ENCODE measurements around the gene ARHGAP45.
A peak's percentile ranks its signal among the peaks of the same experiment; 100 is the strongest.

ARHGAP45 gene

GRCh38 chr19:1130771-1131717 lies 64.1 kb downstream of the ARHGAP45 start:
- peaks cover 30% of the 10 kb centered on the region; the same call in 1 of the 2 replicates for H3K79me2 ChIP-seq (ENCODE audit: low read length)
- no peaks in the 10 kb centered on the region for H3K27me3 ChIP-seq (ENCODE audit: low read depth, low read length)
- peak overlapping the region; percentile 82 for H3K4me3 ChIP-seq (ENCODE audit: low read length)
- no peak for TF ChIP-seq EZH2phosphoT487 (IDR thresholded peaks at IDR 0.05; ENCODE audit: low read depth)
- TF ChIP-seq CTCF (IDR thresholded peaks at IDR 0.05; ENCODE audit: low read depth, low read length): no peak
- H2AFZ ChIP-seq (ENCODE audit: low read depth, low read length): no peak overlapping the region
- H3K9ac ChIP-seq (ENCODE audit: low read length): peak overlapping the region; percentile 79
- H3K9me3 ChIP-seq (ENCODE audit: insufficient read depth, low read length): no peaks in the 10 kb centered on the region
- H3K27ac ChIP-seq (ENCODE audit: low read length): no peak overlapping the region
- peaks cover 29% of the 10 kb centered on the region for H3K4me1 ChIP-seq (ENCODE audit: low read length)
- H3K36me3 ChIP-seq (replicated peaks; ENCODE audit: low read depth, low read length): peaks cover 11% of the 10 kb centered on the region
- H3K4me2 ChIP-seq (ENCODE audit: low read length): peak overlapping the region; percentile 86
- H4K20me1 ChIP-seq (ENCODE audit: insufficient read depth, low read length): peaks cover 22% of the 10 kb centered on the region; the same call in 1 of the 2 replicates

- peak overlapping the region; percentile 70 for H3K27ac ChIP-seq (ENCODE audit: low read length)
- peak overlapping the region; percentile 79 for H3K9ac ChIP-seq (ENCODE audit: low read length)
- H2AFZ ChIP-seq (ENCODE audit: low read depth, low read length): no peak overlapping the region
- peak overlapping the region; percentile 82 for H3K4me3 ChIP-seq (ENCODE audit: low read length)
- peaks cover 25% of the 10 kb centered on the region; the same call in 1 of the 2 replicates for H4K20me1 ChIP-seq (ENCODE audit: insufficient read depth, low read length)
- no peaks in the 10 kb centered on the region for H3K9me3 ChIP-seq (ENCODE audit: insufficient read depth, low read length)
- TF ChIP-seq CTCF (IDR thresholded peaks at IDR 0.05; ENCODE audit: low read depth, low read length) (no peak), EZH2phosphoT487 (IDR thresholded peaks at IDR 0.05; ENCODE audit: low read depth) (no peak)
- H3K4me1 ChIP-seq (ENCODE audit: low read length): peaks cover 29% of the 10 kb centered on the region
- H3K27me3 ChIP-seq (ENCODE audit: low read depth, low read length): no peaks in the 10 kb centered on the region
- H3K4me2 ChIP-seq (ENCODE audit: low read length): peak overlapping the region; percentile 86
- H3K79me2 ChIP-seq (ENCODE audit: low read length): peaks cover 30% of the 10 kb centered on the region; the same call in 1 of the 2 replicates
- peaks cover 10% of the 10 kb centered on the region for H3K36me3 ChIP-seq (replicated peaks; ENCODE audit: low read depth, low read length)
Observed at GRCh38 chr19:1131718-1132551, 65.0 kb downstream of the ARHGAP45 start.

GRCh38 chr19:1132552-1133383 lies 65.8 kb downstream of the ARHGAP45 start:
- TF ChIP-seq CTCF (IDR thresholded peaks at IDR 0.05; ENCODE audit: low read depth, low read length) (no peak), EZH2phosphoT487 (IDR thresholded peaks at IDR 0.05; ENCODE audit: low read depth) (no peak)
- no peaks in the 10 kb centered on the region for H3K27me3 ChIP-seq (ENCODE audit: low read depth, low read length)
- H4K20me1 ChIP-seq (ENCODE audit: insufficient read depth, low read length): peaks cover 25% of the 10 kb centered on the region; the same call in 1 of the 2 replicates
- H3K27ac ChIP-seq (ENCODE audit: low read length): peak overlapping the region; percentile 70
- H3K4me3 ChIP-seq (ENCODE audit: low read length): peak overlapping the region; percentile 82
- no peaks in the 10 kb centered on the region for H3K9me3 ChIP-seq (ENCODE audit: insufficient read depth, low read length)
- peak overlapping the region; percentile 86 for H3K4me2 ChIP-seq (ENCODE audit: low read length)
- no peak overlapping the region for H2AFZ ChIP-seq (ENCODE audit: low read depth, low read length)
- H3K79me2 ChIP-seq (ENCODE audit: low read length): peaks cover 30% of the 10 kb centered on the region; the same call in 1 of the 2 replicates
- peak overlapping the region; percentile 79 for H3K9ac ChIP-seq (ENCODE audit: low read length)
- H3K4me1 ChIP-seq (ENCODE audit: low read length): peaks cover 29% of the 10 kb centered on the region
- peaks cover 3% of the 10 kb centered on the region for H3K36me3 ChIP-seq (replicated peaks; ENCODE audit: low read depth, low read length)
